GM18520 (cell line): Measurements from ENCODE around the gene SYNDIG1.
"Not testable (repeated sequence)": the region's sequence is repeated elsewhere in the genome, so short reads cannot be mapped to it uniquely, and the experiment has no call there.

Experiments
- ATAC-seq: cut with Tn5 transposase; IDR thresholded peaks from one replicate; pipeline ENCODE4 v1.9.1; 2021; ENCODE audit not compliant: unreplicated experiment

Gene SYNDIG1

GRCh38 chr20:24491041-24491756, 21.8 kb downstream of the SYNDIG1 start:
- no peak for ATAC-seq

- no peak for ATAC-seq
Observed at GRCh38 chr20:24492031-24492607, 22.7 kb downstream of the SYNDIG1 start.

- ATAC-seq: no peak
Observed at GRCh38 chr20:24492698-24493097, 23.3 kb downstream of the SYNDIG1 start.

GRCh38 chr20:24493181-24493580, 23.8 kb downstream of the SYNDIG1 start:
- no peak for ATAC-seq

- no peak for ATAC-seq
Observed at GRCh38 chr20:24493661-24494459, 24.4 kb downstream of the SYNDIG1 start.

GRCh38 chr20:24494460-24494920, 25.1 kb downstream of the SYNDIG1 start:
- ATAC-seq: no peak

GRCh38 chr20:24495266-24495665, 25.8 kb downstream of the SYNDIG1 start:
- ATAC-seq: no peak

- ATAC-seq: peak; percentile 37
Observed at GRCh38 chr20:24497851-24498250, 28.4 kb downstream of the SYNDIG1 start.

- no peak for ATAC-seq
Observed at GRCh38 chr20:24498641-24499040, 29.2 kb downstream of the SYNDIG1 start.

- no peak for ATAC-seq
Observed at GRCh38 chr20:24499472-24499871, 30.0 kb downstream of the SYNDIG1 start.

GRCh38 chr20:24501764-24502556, 32.5 kb downstream of the SYNDIG1 start:
- ATAC-seq: no peak

GRCh38 chr20:24502661-24503060, 33.2 kb downstream of the SYNDIG1 start:
- no peak for ATAC-seq

- ATAC-seq: no peak
Observed at GRCh38 chr20:24503352-24503931, 34.0 kb downstream of the SYNDIG1 start.

GRCh38 chr20:24504331-24505285, 35.2 kb downstream of the SYNDIG1 start:
- no peak for ATAC-seq

GRCh38 chr20:24506146-24506545, 36.7 kb downstream of the SYNDIG1 start:
- ATAC-seq: no peak

GRCh38 chr20:24506696-24507095, 37.3 kb downstream of the SYNDIG1 start:
- ATAC-seq: no peak

GRCh38 chr20:24507182-24507853, 37.9 kb downstream of the SYNDIG1 start:
- ATAC-seq: no peak

- ATAC-seq: not testable (repeated sequence)
Observed at GRCh38 chr20:24512441-24512840, 43.0 kb downstream of the SYNDIG1 start.

- ATAC-seq: no peak
Observed at GRCh38 chr20:24518515-24518914, 49.1 kb downstream of the SYNDIG1 start.
